GM19193 (cell line): Measurements from ENCODE around the gene RASA3.

ENCODE experiments used
- POLR2A ChIP-seq: IDR thresholded peaks from 4 replicates; pipeline ENCODE4 v1.6.1; 2011; ENCODE audit not compliant: insufficient read depth, insufficient read length; ENCODE audit errors: extremely low read depth

RASA3 gene

GRCh38 chr13:113953561-113953960 is 178.9 kb downstream of the RASA3 start:
- TF ChIP-seq POLR2A: no peak

GRCh38 chr13:113952983-113953520 is 179.4 kb downstream of the RASA3 start:
- TF ChIP-seq POLR2A: no peak

GRCh38 chr13:113952151-113952982 is 180.1 kb downstream of the RASA3 start:
- no peak for TF ChIP-seq POLR2A

- TF ChIP-seq POLR2A: no peak
Observed at GRCh38 chr13:113951246-113951999, 181.0 kb downstream of the RASA3 start.

- no peak for TF ChIP-seq POLR2A
Observed at GRCh38 chr13:113950451-113951245, 181.8 kb downstream of the RASA3 start.

GRCh38 chr13:113949546-113949945 is 182.9 kb downstream of the RASA3 start:
- TF ChIP-seq POLR2A: no peak

- TF ChIP-seq POLR2A: no peak
Observed at GRCh38 chr13:113948034-113948742, 184.2 kb downstream of the RASA3 start.

- TF ChIP-seq POLR2A: no peak
Observed at GRCh38 chr13:113947311-113948033, 185.0 kb downstream of the RASA3 start.

DNA sequence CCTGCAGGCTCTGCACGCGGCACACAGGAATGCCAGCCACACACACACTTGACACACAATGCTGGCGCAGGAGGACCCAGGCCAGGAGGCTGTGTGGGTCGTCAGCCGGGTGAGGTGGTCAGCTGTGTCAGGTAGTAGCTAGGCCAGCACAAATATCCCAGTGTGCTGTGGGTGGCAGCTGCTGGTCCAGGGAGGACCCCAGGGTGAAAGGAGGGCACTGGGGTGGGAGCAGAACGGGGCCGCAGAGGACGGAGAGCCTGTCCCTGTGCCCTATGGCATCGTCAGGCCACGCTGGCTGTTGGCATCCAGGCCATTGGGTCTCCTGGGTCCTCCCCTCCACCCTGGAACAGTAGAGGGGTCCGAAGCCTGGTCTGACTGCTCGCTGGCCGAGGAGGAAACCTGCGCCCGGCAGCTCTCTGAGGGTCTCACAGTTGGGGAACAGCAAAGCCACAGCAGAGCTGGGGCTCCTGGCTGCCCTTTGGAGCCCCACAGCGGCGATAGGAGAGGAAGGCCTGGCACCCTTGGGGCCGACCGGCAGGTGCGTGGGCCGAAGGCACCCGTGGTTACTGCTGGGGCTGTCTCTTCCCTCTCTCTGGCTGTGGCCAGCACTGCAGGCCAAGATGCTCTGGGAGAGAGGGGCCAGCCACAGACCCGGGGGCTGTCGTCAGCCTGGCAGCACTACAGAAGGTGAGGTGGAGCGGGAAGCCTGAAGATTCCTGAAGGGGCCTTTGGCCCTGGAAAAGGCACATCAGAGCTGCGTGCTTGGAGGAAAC is 185.8 kb downstream of the RASA3 start:
- no peak for TF ChIP-seq POLR2A

DNA sequence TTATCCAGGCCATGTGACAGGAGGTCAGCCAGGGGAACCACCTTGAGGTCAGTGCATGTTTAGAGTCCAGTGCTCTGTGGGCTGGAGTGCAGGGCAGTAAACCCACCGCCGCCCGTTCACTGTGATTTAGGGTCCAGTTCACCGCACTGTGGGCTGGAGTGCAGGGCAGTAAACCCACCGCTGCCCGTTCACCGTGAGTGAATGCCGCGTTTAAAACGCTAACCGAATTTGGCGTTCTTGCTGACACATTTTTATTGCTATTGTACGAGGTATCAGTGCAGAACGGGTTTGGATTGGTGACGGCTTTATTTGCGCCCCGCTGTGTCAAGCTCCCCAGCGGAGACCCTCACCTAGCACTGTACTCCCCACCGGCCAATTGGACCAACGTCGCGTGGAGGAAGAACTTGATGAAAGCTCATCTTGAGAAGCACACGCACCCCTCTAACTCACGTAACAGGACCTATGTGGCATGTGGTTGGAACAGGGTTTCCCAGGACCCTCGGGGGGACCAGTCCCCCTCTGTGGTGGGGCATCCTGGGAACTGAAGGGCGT is 186.5 kb downstream of the RASA3 start:
- TF ChIP-seq POLR2A: no peak

DNA sequence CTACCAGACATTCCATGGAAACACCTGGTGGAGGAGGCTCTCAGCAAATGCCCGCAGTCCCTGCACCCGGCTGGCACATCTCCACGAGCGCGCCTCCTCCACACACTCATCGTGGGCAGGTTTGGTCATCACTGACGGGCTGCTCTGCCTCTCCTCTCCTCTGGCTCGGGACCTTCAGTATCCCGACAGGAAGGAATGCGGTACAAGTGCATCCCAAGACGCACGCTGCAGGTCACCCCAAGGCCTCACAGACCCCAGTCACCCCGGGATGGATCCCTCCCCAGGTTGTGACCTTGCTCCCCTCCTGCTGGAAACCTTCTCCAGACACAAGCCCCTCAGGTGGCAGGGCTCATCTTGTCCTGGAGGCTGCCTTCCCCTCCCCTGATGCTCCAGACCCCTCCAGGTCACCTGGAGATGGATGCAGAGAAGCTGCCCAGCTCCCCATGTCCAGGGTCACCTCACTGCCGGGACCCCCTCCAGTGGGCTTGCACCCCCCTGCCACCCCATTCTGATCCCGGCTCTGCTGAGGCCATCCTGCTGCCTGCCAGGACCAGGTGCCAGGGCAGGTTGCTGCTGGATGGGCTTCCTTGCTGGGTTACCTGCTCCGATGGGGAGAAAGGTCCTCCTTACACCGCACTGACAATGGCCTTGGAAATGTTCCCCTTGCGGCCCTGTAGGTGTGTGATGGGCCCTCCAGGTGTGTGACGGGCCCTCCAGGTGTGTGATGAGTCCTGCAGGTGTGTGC is 188.4 kb downstream of the RASA3 start:
- TF ChIP-seq POLR2A: no peak

- no peak for TF ChIP-seq POLR2A
Observed at GRCh38 chr13:113942591-113943103, 189.8 kb downstream of the RASA3 start.
